NCI-H2081 (cell line): ENCODE data around the gene ZNF473.
A peak's percentile ranks its signal among the peaks of the same experiment; 100 is the strongest.

Source experiments
- DNase-seq, 2 experiments: peaks; one replicate each; lab custom pipeline; 2025; lab: John Stamatoyannopoulos, UW

Gene ZNF473

GRCh38 chr19:50025794-50026549, at the start of gene ZNF473:
ZNF473 (plus strand) TSS chr19:50026005; CDS start chr19:50031083, 5,078 bp downstream.
- peak; percentile 91 to 97 for DNase-seq

- no peak for DNase-seq
These were observed 49.3 kb upstream of the ZNF473 start for GRCh38 chr19:49976496-49976895.

GRCh38 chr19:49977076-49977475, 48.7 kb upstream of the ZNF473 start:
- no peak for DNase-seq

- DNase-seq = no peak
These were observed 47.9 kb upstream of the ZNF473 start for GRCh38 chr19:49977881-49978280.

GRCh38 chr19:49978324-49978723, 47.5 kb upstream of the ZNF473 start:
- no peak for DNase-seq

GRCh38 chr19:49981603-49982593, 43.9 kb upstream of the ZNF473 start:
- no peak for DNase-seq

GRCh38 chr19:49983645-49984229, 42.1 kb upstream of the ZNF473 start:
- peak; percentile 49 to 56 for DNase-seq

- DNase-seq = no peak
These were observed 41.3 kb upstream of the ZNF473 start for GRCh38 chr19:49984491-49984890.

- DNase-seq = no peak
These were observed 39.9 kb upstream of the ZNF473 start for GRCh38 chr19:49985871-49986270.

- DNase-seq = no peak
These were observed 39.5 kb upstream of the ZNF473 start for GRCh38 chr19:49986354-49986753.

GRCh38 chr19:49987159-49987698, 38.6 kb upstream of the ZNF473 start:
- DNase-seq = no peak

- no peak for DNase-seq
These were observed 37.8 kb upstream of the ZNF473 start for GRCh38 chr19:49988007-49988406.

- DNase-seq = no peak
These were observed 37.4 kb upstream of the ZNF473 start for GRCh38 chr19:49988433-49988832.

- DNase-seq = peak in 1 of 2 experiments; percentile 12
These were observed 28.1 kb upstream of the ZNF473 start for GRCh38 chr19:49997709-49998108.

- DNase-seq = peak; percentile 49 to 80
These were observed 26.3 kb upstream of the ZNF473 start for GRCh38 chr19:49999371-50000010.

GRCh38 chr19:50000038-50000840, 25.6 kb upstream of the ZNF473 start:
- no peak for DNase-seq

- DNase-seq = no peak
These were observed 24.8 kb upstream of the ZNF473 start for GRCh38 chr19:50000841-50001557.

- DNase-seq = no peak
These were observed 24.0 kb upstream of the ZNF473 start for GRCh38 chr19:50001775-50002174.

GRCh38 chr19:50002386-50002960, 23.3 kb upstream of the ZNF473 start:
- DNase-seq = no peak
